SK-N-SH (cell line): Measurements from ENCODE around the gene TGFBRAP1. TPM values are rescaled to one million over a fixed set of nuclear protein-coding genes. Genes with fewer than 3 reads are reported as not detected.

Experiments used
- CTCF ChIA-PET: fragments of 300-600, 350-600 bp; formaldehyde crosslinking; extraction: SDS; loops from one replicate; lab custom pipeline; 2021; lab: Yijun Ruan, JAX
- POLR2A ChIA-PET: fragments of 350-600 bp; sonication (Branson Sonifier 250); formaldehyde crosslinking; extraction: SDS; loops from one replicate; lab custom pipeline; 2020; ENCODE audit warnings: antibody characterized with exemption, inconsistent platforms; lab: Yijun Ruan, JAX
- DNase-seq: peaks from one replicate; pipeline ENCODE4 v3.0.0; 2012
- H2AFZ ChIP-seq: fragments of 200-600 bp; sonication (generic); 2 replicates; pipeline ENCODE4 v1.8.1; 2016; ENCODE audit warnings: antibody characterized with exemption, mild to moderate bottlenecking, low read depth
- H3F3A ChIP-seq: fragments of 200-600 bp; sonication (generic); replicated peaks from 2 replicates; pipeline ENCODE3; 2016; ENCODE audit warnings: antibody characterized with exemption, mild to moderate bottlenecking; ENCODE audit not compliant: insufficient read depth
- H3K27ac ChIP-seq, 2 experiments: fragments of 200-500 bp in 1 of 2; fragments of 200-600 bp in 1 of 2; sonication (Bioruptor generic) in 1 of 2; sonication (generic), shearing (Covaris generic) in 1 of 2; 2 replicates each; pipeline versions ENCODE4 v1.5.1 to v1.6.1; 2014 to 2016; ENCODE audit warnings: low read depth in 2 of 2, inconsistent platforms in 1 of 2, low read length in 1 of 2, mild to moderate bottlenecking in 1 of 2, mixed read lengths in 1 of 2
- H3K27me3 ChIP-seq: fragments of 200-600 bp; sonication (generic), shearing (Covaris generic); 2 replicates; pipeline ENCODE4 v1.6.1; 2016; ENCODE audit warnings: mixed run types; ENCODE audit not compliant: insufficient read depth
- H3K36me3 ChIP-seq, 2 experiments: fragments of 200-500 bp in 1 of 2; fragments of 200-600 bp in 1 of 2; sonication (Bioruptor generic) in 1 of 2; sonication (generic) in 1 of 2; replicated peaks in 1 of 2; 2 replicates each; pipeline versions ENCODE3 to v1.5.1; 2014 to 2016; ENCODE audit warnings: low read length in 1 of 2, mild to moderate bottlenecking in 1 of 2; ENCODE audit not compliant: insufficient read depth in 2 of 2, control insufficient read depth in 1 of 2
- H3K4me1 ChIP-seq, 2 experiments: fragments of 200-500 bp in 1 of 2; fragments of 200-600 bp in 1 of 2; sonication (Bioruptor generic) in 1 of 2; sonication (generic), shearing (Covaris generic) in 1 of 2; 2 replicates each; pipeline versions ENCODE4 v1.5.1 to v1.6.1; 2014 to 2016; ENCODE audit warnings: low read depth in 1 of 2, low read length in 1 of 2, mixed run types in 1 of 2; ENCODE audit not compliant: insufficient read depth in 2 of 2, control insufficient read depth in 1 of 2
- H3K4me2 ChIP-seq: fragments of 200-600 bp; sonication (generic), shearing (Covaris generic); 2 replicates; pipeline ENCODE4 v1.6.1; 2017; ENCODE audit warnings: mixed run types
- H3K4me3 ChIP-seq, 2 experiments: fragments of 200-500 bp in 1 of 2; fragments of 200-600 bp in 1 of 2; sonication (Bioruptor generic) in 1 of 2; sonication (generic), shearing (Covaris generic) in 1 of 2; 2 replicates each; pipeline versions ENCODE4 v1.5.1 to v1.8.1; 2014 to 2016; ENCODE audit warnings: low read depth in 2 of 2, inconsistent platforms in 1 of 2, low read length in 1 of 2, mild to moderate bottlenecking in 1 of 2, mixed read lengths in 1 of 2, moderate library complexity in 1 of 2
- H3K79me2 ChIP-seq: fragments of 200-600 bp; sonication (generic); 2 replicates; pipeline ENCODE4 v1.8.1; 2017; ENCODE audit warnings: mild to moderate bottlenecking; ENCODE audit not compliant: insufficient read depth
- H3K9ac ChIP-seq: fragments of 200-600 bp; sonication (generic); 2 replicates; pipeline ENCODE4 v1.6.1; 2017; ENCODE audit warnings: mixed run types
- H3K9me2 ChIP-seq: fragments of 200-600 bp; sonication (generic); 2 replicates; pipeline ENCODE4 v1.6.1; 2017; ENCODE audit warnings: mixed run types
- H3K9me3 ChIP-seq: fragments of 200-600 bp; sonication (generic); 2 replicates; pipeline ENCODE4 v1.6.1; 2017; ENCODE audit warnings: mixed run types, mild to moderate bottlenecking, moderate library complexity
- H4K20me1 ChIP-seq: fragments of 200-600 bp; sonication (generic); 2 replicates; pipeline ENCODE4 v1.6.1; 2017; ENCODE audit warnings: mild to moderate bottlenecking, mixed run types; ENCODE audit not compliant: insufficient read depth
- CHD2 ChIP-seq: fragments of 150-350 bp; IDR thresholded peaks from 2 replicates; pipeline ENCODE4 v1.6.1; 2018; ENCODE audit warnings: low read length; ENCODE audit not compliant: partially characterized antibody
- ELF1 ChIP-seq: IDR thresholded peaks from 2 replicates; pipeline ENCODE4 v1.4.0; 2012
- FOSL2 ChIP-seq: IDR thresholded peaks from 2 replicates; pipeline ENCODE4 v1.4.0; 2012; ENCODE audit warnings: low read depth, mild to moderate bottlenecking, moderate library complexity, borderline replicate concordance
- FOXJ3 ChIP-seq: sonication (generic); formaldehyde crosslinking; IDR thresholded peaks from 2 replicates; pipeline ENCODE4 v1.5.1; 2020; ENCODE audit warnings: mild to moderate bottlenecking, missing genetic modification reagents
- GABPA ChIP-seq: IDR thresholded peaks from 2 replicates; pipeline ENCODE4 v1.4.0; 2012; ENCODE audit warnings: low read depth, mild to moderate bottlenecking
- GATA2 ChIP-seq: sonication (generic); formaldehyde crosslinking; IDR thresholded peaks from 2 replicates; pipeline ENCODE4 v1.5.0; 2020; ENCODE audit warnings: mild to moderate bottlenecking, missing genetic modification reagents
- MXI1 ChIP-seq: IDR thresholded peaks from 2 replicates; pipeline ENCODE4 v1.6.1; 2012; ENCODE audit warnings: mild to moderate bottlenecking, low read depth, low read length, improper control_type of control experiment
- NFIC ChIP-seq: IDR thresholded peaks from 2 replicates; pipeline ENCODE4 v1.4.0; 2012; ENCODE audit warnings: borderline replicate concordance
- POLR2AphosphoS5 ChIP-seq: IDR thresholded peaks from 2 replicates; pipeline ENCODE4 v1.6.1; 2012; ENCODE audit warnings: low read depth, low read length
- RAD21 ChIP-seq: IDR thresholded peaks from 2 replicates; pipeline ENCODE4 v1.6.1; 2012; ENCODE audit warnings: mild to moderate bottlenecking, low read length
- RCOR1 ChIP-seq: fragments of 150-350 bp; IDR thresholded peaks from 2 replicates; pipeline ENCODE4 v1.6.1; 2017; ENCODE audit warnings: antibody characterized with exemption, low read length
- RFX5 ChIP-seq: IDR thresholded peaks from 2 replicates; pipeline ENCODE4 v1.6.1; 2012; ENCODE audit warnings: mild to moderate bottlenecking, improper control_type of control experiment, low read length
- SMC3 ChIP-seq: IDR thresholded peaks from 2 replicates; pipeline ENCODE4 v1.6.1; 2012; ENCODE audit warnings: low read depth, low read length, improper control_type of control experiment
- TAF1 ChIP-seq: IDR thresholded peaks from 2 replicates; pipeline ENCODE4 v1.6.1; 2012; ENCODE audit warnings: low read depth, mild to moderate bottlenecking, low read length, moderate library complexity, borderline replicate concordance
- TEAD4 ChIP-seq: IDR thresholded peaks from 2 replicates; pipeline ENCODE4 v1.4.0; 2012; ENCODE audit warnings: mild to moderate bottlenecking, borderline replicate concordance; ENCODE audit not compliant: insufficient read depth
- WGBS: methylation state at CpG from one replicate; pipeline ENCODE4 v1.1.6; 2017; ENCODE audit warnings: low lambda C conversion rate; 5-methylcytosine and 5-hydroxymethylcytosine counted together
- polyA plus RNA-seq, 3 experiments: library from polyadenylated mRNA; depleted of rRNA; stranded (reverse); fragments of >200 nt; gene quantifications; 2 replicates each; pipeline ENCODE4 v1.2.3, GENCODE V29; 2012
- TF ChIP-seq, protein P1 (sequence below): IDR thresholded peaks from 2 replicates; pipeline ENCODE4 v1.6.1; 2012; ENCODE audit warnings: mild to moderate bottlenecking, low read depth, low read length, moderate library complexity
- TF ChIP-seq, protein P2 (sequence below): IDR thresholded peaks from 2 replicates; pipeline ENCODE4 v1.4.0; 2012; ENCODE audit warnings: low read depth, borderline replicate concordance
- TF ChIP-seq, protein P3 (sequence below): fragments of 200-600 bp; sonication (generic); IDR thresholded peaks from 2 replicates; pipeline ENCODE4 v1.6.1; 2017; ENCODE audit warnings: antibody characterized with exemption, mild to moderate bottlenecking, moderate library complexity
- TF ChIP-seq, protein P4 (sequence below): fragments of 150-350 bp; IDR thresholded peaks from 2 replicates; pipeline ENCODE4 v1.6.1; 2017; ENCODE audit warnings: antibody characterized with exemption, low read length, low read depth, borderline replicate concordance
- TF ChIP-seq, protein P5 (sequence below): IDR thresholded peaks from 2 replicates; pipeline ENCODE4; 2012

TGFBRAP1 gene
- polyA plus RNA-seq, 1 of the 3 experiments (the other 2 are of a cell fraction) = 5.7 TPM

DNA sequence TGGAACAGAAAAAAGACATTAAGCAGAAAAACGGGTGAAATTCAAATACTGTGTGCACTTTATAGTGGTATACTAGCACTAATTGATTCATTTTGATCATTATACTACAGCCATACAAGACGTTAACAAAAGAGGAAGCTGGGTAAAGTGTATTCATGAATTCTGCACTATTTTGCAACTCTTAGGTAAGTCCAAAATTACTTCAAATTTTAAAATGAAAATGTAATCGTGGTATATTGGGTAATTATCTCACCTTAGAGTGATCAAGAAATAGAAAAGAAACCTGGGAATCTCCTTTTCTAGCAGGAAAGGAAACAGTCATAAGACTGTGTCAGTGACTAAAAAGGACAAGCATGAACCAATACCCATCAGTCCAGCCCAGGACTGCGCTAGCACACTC, 5.4 kb downstream of the TGFBRAP1 start:
- WGBS = 84% methylated on average over 4 of the region's 4 CpGs
- peaks cover 35% of the 10 kb centered on the region for H3K79me2 ChIP-seq
- no peak for DNase-seq
- ChIA-PET CTCF (interaction anchor here (0.6 to 1.8 kb wide), 2 partner anchors 29 to 780 kb away, joined by 3 to 4 read pairs; no protein-coding TSS in a partner anchor), POLR2A (no interaction called here)
- H3K4me3 ChIP-seq = no peak overlapping the region
- H3K27me3 ChIP-seq = no peaks in the 10 kb centered on the region
- H3K4me2 ChIP-seq = no peak overlapping the region
- no peaks in the 10 kb centered on the region for H3K9me2 ChIP-seq
- no peak overlapping the region for H2AFZ ChIP-seq
- H3F3A ChIP-seq = no peaks in the 10 kb centered on the region
- peaks cover 0 to 8% of the 10 kb centered on the region in 2 experiments; a peak in 2 of 4 replicates for H3K4me1 ChIP-seq
- H3K27ac ChIP-seq = no peak overlapping the region; a peak in 1 of 4 replicates
- H3K9me3 ChIP-seq = no peaks in the 10 kb centered on the region
- peaks cover 0 to 3% of the 10 kb centered on the region in 2 experiments for H3K36me3 ChIP-seq
- H4K20me1 ChIP-seq = no peaks in the 10 kb centered on the region
- no peak for TF ChIP-seq TAF1
- no peak overlapping the region for H3K9ac ChIP-seq

DNA sequence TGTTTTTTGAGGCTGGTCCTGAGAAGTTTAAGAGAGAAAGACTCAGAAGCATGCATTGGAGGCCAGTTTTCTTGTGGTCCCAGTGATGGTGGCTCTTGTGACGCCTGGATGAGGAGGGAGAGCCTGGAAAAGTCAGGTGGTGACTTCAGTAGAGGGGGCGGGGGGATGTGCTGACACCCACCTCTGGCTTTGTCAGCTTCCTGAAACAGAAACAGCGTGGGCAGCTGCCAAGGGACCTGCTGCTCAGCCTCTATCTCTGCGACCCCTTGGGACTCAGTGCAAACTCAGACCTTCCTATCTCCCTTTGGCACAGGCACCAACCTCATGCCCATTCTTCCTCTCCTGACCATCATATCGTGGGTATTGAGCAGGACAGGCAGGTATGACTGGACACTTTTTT, 6.4 kb downstream of the TGFBRAP1 start:
- no peaks in the 10 kb centered on the region for H3K9me3 ChIP-seq
- WGBS = 74% methylated on average over 2 of the region's 5 CpGs

More for the DNA sequence above, 6.4 kb downstream of the TGFBRAP1 start:
- Histone ChIP-seq H3K36me3 (peaks cover 0 to 3% of the 10 kb centered on the region in 2 experiments), H3K27me3 (no peaks in the 10 kb centered on the region), H3K79me2 (peaks cover 30% of the 10 kb centered on the region), H3K27ac (no peak overlapping the region), H3K4me3 (no peak overlapping the region), H2AFZ (no peak overlapping the region), H3K4me1 (peaks cover 0 to 1% of the 10 kb centered on the region in 2 experiments; a peak in 2 of 4 replicates), H3F3A (no peaks in the 10 kb centered on the region), H3K9ac (no peak overlapping the region), H4K20me1 (no peaks in the 10 kb centered on the region), H3K9me2 (no peaks in the 10 kb centered on the region), H3K4me2 (no peak overlapping the region)
- POLR2A ChIA-PET = no interaction called here
- CTCF ChIA-PET = no interaction called here
- no peak for DNase-seq
- TF ChIP-seq, protein P1, sequence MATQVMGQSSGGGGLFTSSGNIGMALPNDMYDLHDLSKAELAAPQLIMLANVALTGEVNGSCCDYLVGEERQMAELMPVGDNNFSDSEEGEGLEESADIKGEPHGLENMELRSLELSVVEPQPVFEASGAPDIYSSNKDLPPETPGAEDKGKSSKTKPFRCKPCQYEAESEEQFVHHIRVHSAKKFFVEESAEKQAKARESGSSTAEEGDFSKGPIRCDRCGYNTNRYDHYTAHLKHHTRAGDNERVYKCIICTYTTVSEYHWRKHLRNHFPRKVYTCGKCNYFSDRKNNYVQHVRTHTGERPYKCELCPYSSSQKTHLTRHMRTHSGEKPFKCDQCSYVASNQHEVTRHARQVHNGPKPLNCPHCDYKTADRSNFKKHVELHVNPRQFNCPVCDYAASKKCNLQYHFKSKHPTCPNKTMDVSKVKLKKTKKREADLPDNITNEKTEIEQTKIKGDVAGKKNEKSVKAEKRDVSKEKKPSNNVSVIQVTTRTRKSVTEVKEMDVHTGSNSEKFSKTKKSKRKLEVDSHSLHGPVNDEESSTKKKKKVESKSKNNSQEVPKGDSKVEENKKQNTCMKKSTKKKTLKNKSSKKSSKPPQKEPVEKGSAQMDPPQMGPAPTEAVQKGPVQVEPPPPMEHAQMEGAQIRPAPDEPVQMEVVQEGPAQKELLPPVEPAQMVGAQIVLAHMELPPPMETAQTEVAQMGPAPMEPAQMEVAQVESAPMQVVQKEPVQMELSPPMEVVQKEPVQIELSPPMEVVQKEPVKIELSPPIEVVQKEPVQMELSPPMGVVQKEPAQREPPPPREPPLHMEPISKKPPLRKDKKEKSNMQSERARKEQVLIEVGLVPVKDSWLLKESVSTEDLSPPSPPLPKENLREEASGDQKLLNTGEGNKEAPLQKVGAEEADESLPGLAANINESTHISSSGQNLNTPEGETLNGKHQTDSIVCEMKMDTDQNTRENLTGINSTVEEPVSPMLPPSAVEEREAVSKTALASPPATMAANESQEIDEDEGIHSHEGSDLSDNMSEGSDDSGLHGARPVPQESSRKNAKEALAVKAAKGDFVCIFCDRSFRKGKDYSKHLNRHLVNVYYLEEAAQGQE = no peak
- TF ChIP-seq POLR2AphosphoS5 (no peak), FOXJ3 (CRISPR knock-in tag) (no peak), GATA2 (CRISPR knock-in tag) (no peak), CHD2 (no peak), RFX5 (no peak), SMC3 (no peak), TAF1 (no peak), TEAD4 (no peak), ELF1 (no peak), MXI1 (no peak), NFIC (no peak), GABPA (no peak), RCOR1 (no peak), FOSL2 (no peak), RAD21 (no peak)
- TF ChIP-seq, protein P2, sequence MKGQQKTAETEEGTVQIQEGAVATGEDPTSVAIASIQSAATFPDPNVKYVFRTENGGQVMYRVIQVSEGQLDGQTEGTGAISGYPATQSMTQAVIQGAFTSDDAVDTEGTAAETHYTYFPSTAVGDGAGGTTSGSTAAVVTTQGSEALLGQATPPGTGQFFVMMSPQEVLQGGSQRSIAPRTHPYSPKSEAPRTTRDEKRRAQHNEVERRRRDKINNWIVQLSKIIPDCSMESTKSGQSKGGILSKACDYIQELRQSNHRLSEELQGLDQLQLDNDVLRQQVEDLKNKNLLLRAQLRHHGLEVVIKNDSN = no peak
- TF ChIP-seq, protein P3, sequence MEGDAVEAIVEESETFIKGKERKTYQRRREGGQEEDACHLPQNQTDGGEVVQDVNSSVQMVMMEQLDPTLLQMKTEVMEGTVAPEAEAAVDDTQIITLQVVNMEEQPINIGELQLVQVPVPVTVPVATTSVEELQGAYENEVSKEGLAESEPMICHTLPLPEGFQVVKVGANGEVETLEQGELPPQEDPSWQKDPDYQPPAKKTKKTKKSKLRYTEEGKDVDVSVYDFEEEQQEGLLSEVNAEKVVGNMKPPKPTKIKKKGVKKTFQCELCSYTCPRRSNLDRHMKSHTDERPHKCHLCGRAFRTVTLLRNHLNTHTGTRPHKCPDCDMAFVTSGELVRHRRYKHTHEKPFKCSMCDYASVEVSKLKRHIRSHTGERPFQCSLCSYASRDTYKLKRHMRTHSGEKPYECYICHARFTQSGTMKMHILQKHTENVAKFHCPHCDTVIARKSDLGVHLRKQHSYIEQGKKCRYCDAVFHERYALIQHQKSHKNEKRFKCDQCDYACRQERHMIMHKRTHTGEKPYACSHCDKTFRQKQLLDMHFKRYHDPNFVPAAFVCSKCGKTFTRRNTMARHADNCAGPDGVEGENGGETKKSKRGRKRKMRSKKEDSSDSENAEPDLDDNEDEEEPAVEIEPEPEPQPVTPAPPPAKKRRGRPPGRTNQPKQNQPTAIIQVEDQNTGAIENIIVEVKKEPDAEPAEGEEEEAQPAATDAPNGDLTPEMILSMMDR = no peak
- TF ChIP-seq, protein P4, sequence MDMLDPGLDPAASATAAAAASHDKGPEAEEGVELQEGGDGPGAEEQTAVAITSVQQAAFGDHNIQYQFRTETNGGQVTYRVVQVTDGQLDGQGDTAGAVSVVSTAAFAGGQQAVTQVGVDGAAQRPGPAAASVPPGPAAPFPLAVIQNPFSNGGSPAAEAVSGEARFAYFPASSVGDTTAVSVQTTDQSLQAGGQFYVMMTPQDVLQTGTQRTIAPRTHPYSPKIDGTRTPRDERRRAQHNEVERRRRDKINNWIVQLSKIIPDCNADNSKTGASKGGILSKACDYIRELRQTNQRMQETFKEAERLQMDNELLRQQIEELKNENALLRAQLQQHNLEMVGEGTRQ = no peak
- TF ChIP-seq, protein P5, sequence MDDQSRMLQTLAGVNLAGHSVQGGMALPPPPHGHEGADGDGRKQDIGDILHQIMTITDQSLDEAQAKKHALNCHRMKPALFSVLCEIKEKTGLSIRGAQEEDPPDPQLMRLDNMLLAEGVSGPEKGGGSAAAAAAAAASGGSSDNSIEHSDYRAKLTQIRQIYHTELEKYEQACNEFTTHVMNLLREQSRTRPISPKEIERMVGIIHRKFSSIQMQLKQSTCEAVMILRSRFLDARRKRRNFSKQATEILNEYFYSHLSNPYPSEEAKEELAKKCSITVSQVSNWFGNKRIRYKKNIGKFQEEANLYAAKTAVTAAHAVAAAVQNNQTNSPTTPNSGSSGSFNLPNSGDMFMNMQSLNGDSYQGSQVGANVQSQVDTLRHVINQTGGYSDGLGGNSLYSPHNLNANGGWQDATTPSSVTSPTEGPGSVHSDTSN = no peak
